ENCODE measurements around the gene CHGA. TPM values are rescaled to one million over a fixed set of nuclear protein-coding genes. Genes with fewer than 3 reads are reported as not detected.

CHGA gene
- total and polyA plus RNA-seq, 10 of the 15 experiments (the other 5 are each of a cell fraction or from before 2014, with no cell fraction given): 0.11 to 0.23 TPM; not detected in 8

DNA sequence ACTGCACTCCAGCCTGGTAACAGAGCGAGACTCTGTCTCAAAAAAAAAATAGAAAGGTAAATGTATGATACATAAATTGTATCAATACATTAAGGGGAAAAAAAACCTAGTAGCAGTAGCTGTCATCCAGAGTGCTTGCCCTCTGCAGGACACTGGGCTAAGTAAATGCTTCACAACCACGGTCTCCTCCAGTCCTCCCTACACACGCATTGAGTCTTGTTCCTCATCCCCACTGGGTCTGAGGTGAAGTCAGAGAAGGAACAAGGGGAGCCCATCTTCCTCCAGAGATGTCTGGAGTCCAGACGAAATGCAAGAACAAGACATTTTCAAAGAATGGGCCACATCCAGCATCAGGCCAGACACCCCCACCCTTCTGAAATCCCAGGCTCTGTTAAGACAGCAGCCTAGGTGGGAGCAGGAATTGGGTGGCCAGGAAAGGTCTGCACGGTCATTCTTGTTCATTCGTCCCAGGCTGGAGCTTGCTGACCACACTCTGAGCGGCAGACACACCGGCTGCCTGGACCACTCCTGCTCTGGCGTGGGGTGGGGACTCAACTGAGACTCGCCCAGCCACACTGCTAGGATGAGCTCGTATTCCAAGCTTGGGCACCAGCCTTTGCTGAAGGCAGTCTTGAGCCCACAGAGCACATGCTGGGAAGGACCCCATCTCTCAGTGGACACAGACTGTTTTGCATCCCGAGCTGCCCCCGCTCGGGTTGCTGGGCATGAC lies 45.5 kb downstream of the CHGA start (continued):
- TF ChIP-seq, protein P1, sequence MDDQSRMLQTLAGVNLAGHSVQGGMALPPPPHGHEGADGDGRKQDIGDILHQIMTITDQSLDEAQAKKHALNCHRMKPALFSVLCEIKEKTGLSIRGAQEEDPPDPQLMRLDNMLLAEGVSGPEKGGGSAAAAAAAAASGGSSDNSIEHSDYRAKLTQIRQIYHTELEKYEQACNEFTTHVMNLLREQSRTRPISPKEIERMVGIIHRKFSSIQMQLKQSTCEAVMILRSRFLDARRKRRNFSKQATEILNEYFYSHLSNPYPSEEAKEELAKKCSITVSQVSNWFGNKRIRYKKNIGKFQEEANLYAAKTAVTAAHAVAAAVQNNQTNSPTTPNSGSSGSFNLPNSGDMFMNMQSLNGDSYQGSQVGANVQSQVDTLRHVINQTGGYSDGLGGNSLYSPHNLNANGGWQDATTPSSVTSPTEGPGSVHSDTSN (IDR thresholded peaks at IDR 0.05; ENCODE audit: insufficient replicate concordance, low read depth, low read length): no peak
- no peak for TF ChIP-seq MEF2A (IDR thresholded peaks at IDR 0.05; ENCODE audit: insufficient read depth, low read depth, low read length)
- TF ChIP-seq, protein P2, sequence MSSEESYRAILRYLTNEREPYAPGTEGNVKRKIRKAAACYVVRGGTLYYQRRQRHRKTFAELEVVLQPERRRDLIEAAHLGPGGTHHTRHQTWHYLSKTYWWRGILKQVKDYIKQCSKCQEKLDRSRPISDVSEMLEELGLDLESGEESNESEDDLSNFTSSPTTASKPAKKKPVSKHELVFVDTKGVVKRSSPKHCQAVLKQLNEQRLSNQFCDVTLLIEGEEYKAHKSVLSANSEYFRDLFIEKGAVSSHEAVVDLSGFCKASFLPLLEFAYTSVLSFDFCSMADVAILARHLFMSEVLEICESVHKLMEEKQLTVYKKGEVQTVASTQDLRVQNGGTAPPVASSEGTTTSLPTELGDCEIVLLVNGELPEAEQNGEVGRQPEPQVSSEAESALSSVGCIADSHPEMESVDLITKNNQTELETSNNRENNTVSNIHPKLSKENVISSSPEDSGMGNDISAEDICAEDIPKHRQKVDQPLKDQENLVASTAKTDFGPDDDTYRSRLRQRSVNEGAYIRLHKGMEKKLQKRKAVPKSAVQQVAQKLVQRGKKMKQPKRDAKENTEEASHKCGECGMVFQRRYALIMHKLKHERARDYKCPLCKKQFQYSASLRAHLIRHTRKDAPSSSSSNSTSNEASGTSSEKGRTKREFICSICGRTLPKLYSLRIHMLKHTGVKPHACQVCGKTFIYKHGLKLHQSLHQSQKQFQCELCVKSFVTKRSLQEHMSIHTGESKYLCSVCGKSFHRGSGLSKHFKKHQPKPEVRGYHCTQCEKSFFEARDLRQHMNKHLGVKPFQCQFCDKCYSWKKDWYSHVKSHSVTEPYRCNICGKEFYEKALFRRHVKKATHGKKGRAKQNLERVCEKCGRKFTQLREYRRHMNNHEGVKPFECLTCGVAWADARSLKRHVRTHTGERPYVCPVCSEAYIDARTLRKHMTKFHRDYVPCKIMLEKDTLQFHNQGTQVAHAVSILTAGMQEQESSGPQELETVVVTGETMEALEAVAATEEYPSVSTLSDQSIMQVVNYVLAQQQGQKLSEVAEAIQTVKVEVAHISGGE (CRISPR knock-in tag; IDR thresholded peaks at IDR 0.05): no peak
- no peak for TF ChIP-seq HDAC2 (IDR thresholded peaks at IDR 0.05)
- TF ChIP-seq NFIC (IDR thresholded peaks at IDR 0.05; ENCODE audit: low read depth, low read length): no peak
- TF ChIP-seq, protein P3, sequence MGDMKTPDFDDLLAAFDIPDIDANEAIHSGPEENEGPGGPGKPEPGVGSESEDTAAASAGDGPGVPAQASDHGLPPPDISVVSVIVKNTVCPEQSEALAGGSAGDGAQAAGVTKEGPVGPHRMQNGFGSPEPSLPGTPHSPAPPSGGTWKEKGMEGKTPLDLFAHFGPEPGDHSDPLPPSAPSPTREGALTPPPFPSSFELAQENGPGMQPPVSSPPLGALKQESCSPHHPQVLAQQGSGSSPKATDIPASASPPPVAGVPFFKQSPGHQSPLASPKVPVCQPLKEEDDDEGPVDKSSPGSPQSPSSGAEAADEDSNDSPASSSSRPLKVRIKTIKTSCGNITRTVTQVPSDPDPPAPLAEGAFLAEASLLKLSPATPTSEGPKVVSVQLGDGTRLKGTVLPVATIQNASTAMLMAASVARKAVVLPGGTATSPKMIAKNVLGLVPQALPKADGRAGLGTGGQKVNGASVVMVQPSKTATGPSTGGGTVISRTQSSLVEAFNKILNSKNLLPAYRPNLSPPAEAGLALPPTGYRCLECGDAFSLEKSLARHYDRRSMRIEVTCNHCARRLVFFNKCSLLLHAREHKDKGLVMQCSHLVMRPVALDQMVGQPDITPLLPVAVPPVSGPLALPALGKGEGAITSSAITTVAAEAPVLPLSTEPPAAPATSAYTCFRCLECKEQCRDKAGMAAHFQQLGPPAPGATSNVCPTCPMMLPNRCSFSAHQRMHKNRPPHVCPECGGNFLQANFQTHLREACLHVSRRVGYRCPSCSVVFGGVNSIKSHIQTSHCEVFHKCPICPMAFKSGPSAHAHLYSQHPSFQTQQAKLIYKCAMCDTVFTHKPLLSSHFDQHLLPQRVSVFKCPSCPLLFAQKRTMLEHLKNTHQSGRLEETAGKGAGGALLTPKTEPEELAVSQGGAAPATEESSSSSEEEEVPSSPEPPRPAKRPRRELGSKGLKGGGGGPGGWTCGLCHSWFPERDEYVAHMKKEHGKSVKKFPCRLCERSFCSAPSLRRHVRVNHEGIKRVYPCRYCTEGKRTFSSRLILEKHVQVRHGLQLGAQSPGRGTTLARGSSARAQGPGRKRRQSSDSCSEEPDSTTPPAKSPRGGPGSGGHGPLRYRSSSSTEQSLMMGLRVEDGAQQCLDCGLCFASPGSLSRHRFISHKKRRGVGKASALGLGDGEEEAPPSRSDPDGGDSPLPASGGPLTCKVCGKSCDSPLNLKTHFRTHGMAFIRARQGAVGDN (IDR thresholded peaks at IDR 0.05): no peak
- TF ChIP-seq TARDBP (IDR thresholded peaks at IDR 0.05; ENCODE audit: borderline replicate concordance): no peak
- no peak for TF ChIP-seq ZNF217 (IDR thresholded peaks at IDR 0.05)
- TF ChIP-seq, protein P4, sequence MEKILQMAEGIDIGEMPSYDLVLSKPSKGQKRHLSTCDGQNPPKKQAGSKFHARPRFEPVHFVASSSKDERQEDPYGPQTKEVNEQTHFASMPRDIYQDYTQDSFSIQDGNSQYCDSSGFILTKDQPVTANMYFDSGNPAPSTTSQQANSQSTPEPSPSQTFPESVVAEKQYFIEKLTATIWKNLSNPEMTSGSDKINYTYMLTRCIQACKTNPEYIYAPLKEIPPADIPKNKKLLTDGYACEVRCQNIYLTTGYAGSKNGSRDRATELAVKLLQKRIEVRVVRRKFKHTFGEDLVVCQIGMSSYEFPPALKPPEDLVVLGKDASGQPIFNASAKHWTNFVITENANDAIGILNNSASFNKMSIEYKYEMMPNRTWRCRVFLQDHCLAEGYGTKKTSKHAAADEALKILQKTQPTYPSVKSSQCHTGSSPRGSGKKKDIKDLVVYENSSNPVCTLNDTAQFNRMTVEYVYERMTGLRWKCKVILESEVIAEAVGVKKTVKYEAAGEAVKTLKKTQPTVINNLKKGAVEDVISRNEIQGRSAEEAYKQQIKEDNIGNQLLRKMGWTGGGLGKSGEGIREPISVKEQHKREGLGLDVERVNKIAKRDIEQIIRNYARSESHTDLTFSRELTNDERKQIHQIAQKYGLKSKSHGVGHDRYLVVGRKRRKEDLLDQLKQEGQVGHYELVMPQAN (conservative IDR thresholded peaks at IDR 0.05): no peak
- TF ChIP-seq, protein P5, sequence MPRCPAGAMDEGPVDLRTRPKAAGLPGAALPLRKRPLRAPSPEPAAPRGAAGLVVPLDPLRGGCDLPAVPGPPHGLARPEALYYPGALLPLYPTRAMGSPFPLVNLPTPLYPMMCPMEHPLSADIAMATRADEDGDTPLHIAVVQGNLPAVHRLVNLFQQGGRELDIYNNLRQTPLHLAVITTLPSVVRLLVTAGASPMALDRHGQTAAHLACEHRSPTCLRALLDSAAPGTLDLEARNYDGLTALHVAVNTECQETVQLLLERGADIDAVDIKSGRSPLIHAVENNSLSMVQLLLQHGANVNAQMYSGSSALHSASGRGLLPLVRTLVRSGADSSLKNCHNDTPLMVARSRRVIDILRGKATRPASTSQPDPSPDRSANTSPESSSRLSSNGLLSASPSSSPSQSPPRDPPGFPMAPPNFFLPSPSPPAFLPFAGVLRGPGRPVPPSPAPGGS (IDR thresholded peaks at IDR 0.05; ENCODE audit: borderline replicate concordance, insufficient read depth, low read depth, low read length, poor library complexity, severe bottlenecking): no peak

Measured in GM12878 (cell line).